ENCODE results near the gene CDK5RAP2.

- TF ChIP-seq, protein P1, sequence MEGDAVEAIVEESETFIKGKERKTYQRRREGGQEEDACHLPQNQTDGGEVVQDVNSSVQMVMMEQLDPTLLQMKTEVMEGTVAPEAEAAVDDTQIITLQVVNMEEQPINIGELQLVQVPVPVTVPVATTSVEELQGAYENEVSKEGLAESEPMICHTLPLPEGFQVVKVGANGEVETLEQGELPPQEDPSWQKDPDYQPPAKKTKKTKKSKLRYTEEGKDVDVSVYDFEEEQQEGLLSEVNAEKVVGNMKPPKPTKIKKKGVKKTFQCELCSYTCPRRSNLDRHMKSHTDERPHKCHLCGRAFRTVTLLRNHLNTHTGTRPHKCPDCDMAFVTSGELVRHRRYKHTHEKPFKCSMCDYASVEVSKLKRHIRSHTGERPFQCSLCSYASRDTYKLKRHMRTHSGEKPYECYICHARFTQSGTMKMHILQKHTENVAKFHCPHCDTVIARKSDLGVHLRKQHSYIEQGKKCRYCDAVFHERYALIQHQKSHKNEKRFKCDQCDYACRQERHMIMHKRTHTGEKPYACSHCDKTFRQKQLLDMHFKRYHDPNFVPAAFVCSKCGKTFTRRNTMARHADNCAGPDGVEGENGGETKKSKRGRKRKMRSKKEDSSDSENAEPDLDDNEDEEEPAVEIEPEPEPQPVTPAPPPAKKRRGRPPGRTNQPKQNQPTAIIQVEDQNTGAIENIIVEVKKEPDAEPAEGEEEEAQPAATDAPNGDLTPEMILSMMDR (IDR thresholded peaks at IDR 0.05 in 8 of 11, conservative IDR thresholded peaks at IDR 0.05 in 3 of 11) = no peak
- no peak for TF ChIP-seq POLR2AphosphoS5 (IDR thresholded peaks at IDR 0.05)
- TF ChIP-seq POLR2A (IDR thresholded peaks at IDR 0.05) = no peak
These were observed 23.2 kb downstream of the CDK5RAP2 start for GRCh38 chr9:120556775-120557174.

Data from spleen (tissue), 7 donors.